Measurements from ENCODE around the gene CLDN7.

CLDN7 gene

DNA sequence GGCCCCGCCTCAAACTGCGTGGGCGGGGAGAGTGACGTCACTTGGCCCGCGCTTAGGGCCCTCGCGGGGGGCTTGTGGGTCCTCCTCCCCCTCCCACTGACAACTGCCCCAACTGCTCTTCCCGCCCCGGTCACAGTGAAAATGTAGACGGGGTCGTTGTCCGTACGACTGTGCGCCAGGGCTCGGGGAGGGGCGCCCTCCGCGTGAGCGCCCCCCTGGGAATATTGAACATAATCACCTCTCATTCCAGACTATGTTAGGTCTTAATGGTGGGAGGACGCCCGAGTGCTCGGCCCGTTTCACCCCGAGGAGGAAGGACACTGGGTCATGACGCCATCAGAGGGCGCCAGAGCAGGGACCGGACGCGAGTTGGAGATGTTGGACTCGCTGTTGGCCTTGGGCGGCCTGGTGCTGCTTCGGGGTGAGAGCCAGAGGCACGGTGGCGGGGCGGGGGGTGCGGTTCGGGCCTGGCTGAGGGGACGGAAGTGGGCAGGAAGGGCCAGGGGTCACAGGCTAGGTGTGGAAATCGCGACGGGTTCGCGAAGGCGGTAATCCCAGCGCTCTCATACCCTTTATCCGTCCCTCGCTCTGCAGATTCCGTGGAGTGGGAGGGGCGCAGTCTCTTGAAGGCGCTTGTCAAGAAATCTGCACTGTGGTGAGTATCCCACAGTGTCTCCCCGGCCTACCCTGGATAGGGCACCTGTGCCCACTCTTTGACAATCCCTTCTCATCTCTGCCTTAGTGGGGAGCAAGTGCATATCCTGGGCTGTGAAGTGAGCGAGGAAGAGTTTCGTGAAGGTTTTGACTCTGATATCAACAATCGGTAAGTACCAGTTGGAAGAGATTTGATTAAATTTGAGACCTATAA, 9.9 kb downstream of the CLDN7 start, which contains the start of gene ELP5:
Gene ELP5, plus strand, starts transcription at position 40 of the 868 bp plus-strand sequence. Its CDS starts 336 bp downstream, at position 376.
- DNase-seq (ENCODE audit: low read depth), result peak; percentile 78
- TF ChIP-seq CTCF (conservative IDR thresholded peaks at IDR 0.05; ENCODE audit: low read depth, low read length), result no peak

GRCh38 chr17:7251661-7252175, 10.6 kb downstream of the CLDN7 start, which contains the start of gene CTDNEP1:
CTDNEP1 (minus strand) TSS chr17:7251734; CDS start chr17:7251296, 438 bp downstream.
- no peak for TF ChIP-seq CTCF (conservative IDR thresholded peaks at IDR 0.05; ENCODE audit: low read depth, low read length)
- peak; percentile 99 for DNase-seq (ENCODE audit: low read depth)
- H3K4me3 ChIP-seq (ENCODE audit: low read length), result peak within 1 kb of the TSS; percentile 89

More for the DNA sequence above, 9.9 kb downstream of the CLDN7 start, which contains the start of gene ELP5:
- peak within 1 kb of the TSS; percentile 89 for H3K4me3 ChIP-seq (ENCODE audit: low read length)

DNA sequence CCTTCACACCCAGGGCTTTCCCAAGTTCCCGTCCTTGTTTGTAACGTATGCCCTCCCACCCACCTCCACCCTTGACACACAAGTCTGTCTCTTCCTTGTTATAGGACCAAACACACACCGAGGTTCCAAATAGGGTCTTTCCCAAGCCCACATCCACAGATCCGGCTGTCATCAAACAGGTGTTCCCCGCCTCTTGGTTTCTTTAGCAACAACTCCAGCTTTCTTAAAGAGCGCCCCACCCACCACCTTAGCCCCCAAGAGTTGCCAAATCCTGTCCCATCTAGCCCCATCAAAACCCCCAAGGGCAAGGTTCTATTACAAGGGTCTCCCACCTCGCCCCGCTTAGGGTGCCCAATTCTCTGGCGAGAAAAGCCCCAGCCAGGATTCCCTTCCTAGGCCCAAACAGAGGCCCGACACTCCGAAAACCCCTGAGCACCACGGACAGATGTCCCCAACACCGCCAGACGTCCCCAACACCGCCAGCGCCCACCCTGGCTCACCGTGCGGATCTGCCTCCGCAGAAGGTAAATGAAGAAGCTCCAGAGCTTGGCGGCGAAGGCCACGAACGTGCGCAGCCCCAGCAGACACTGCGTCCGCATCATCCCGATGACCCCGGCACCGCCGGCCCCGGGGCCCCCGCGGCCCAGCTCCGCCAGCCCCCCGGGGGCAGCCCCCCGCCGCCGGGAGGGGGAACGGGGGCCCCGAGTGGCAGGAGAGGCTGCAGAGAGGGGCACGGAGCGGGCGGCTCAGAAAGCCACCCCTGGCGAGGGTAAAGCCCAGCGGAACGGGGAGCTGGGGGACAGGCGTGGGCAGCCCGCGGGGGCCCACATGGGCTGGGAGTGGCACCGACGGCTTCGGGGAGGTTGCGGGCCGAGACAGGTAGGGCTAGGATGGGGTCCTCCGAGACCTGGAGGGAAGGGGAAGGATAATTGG, 11.3 kb downstream of the CLDN7 start:
- no peak for TF ChIP-seq CTCF (conservative IDR thresholded peaks at IDR 0.05; ENCODE audit: low read depth, low read length)
- no peak for DNase-seq (ENCODE audit: low read depth)
- H3K4me3 ChIP-seq (ENCODE audit: low read length), result peak overlapping the region; percentile 89

DNA sequence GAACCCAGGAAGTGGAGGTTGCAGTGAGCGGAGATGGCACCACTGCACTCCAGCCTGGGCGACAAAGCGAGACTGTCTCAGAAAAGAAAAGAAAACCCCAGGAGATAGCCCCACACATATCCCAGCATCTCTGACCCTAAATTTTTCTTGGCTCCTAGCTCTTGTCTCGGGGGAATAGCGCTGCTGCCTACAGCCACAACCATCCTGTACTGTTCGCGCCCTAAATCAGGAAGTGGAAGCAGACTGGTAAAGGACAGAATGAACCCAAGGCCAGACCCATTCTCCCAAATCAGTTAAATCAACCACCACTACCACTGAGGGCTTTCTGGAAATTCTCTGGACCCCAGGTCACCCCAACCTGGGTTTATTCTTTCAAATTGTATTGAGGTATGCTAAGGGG, 12.4 kb downstream of the CLDN7 start:
- H3K4me3 ChIP-seq (ENCODE audit: low read length), result peak overlapping the region; percentile 89
- no peak for DNase-seq (ENCODE audit: low read depth)
- TF ChIP-seq CTCF (conservative IDR thresholded peaks at IDR 0.05; ENCODE audit: low read depth, low read length), result no peak

DNA sequence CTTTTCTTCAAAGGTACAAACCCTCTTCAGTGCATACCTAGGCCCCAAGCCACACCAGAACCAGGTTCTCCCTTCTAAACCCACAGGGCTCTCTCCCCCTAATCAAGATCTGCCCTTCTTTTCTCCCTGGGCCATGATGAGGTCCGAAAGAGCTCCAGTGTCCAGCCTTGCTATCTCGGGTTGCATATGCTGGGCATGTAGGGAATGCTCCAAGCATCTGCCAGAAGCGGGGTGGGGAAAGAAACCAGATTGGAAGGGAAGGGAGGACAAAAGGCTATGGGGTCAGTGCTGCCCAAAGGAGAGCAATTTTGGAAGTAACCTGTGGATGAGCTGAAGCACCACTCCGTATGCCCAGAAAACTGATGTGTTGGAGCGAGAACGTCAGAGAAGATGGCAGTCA, 13.1 kb downstream of the CLDN7 start:
- no peak for TF ChIP-seq CTCF (conservative IDR thresholded peaks at IDR 0.05; ENCODE audit: low read depth, low read length)
- H3K4me3 ChIP-seq (ENCODE audit: low read length), result no peak overlapping the region
- DNase-seq (ENCODE audit: low read depth), result no peak

- H3K4me3 ChIP-seq (ENCODE audit: low read length), result no peak overlapping the region
- DNase-seq (ENCODE audit: low read depth), result no peak
- no peak for TF ChIP-seq CTCF (conservative IDR thresholded peaks at IDR 0.05; ENCODE audit: low read depth, low read length)
Observed at GRCh38 chr17:7248796-7249195, 13.5 kb downstream of the CLDN7 start.

Data from retinal pigment epithelial cell (primary cell).